ENCODE measurements around the gene CD34.

- TF ChIP-seq CTCF (IDR thresholded peaks at IDR 0.05; ENCODE audit: poor library complexity, severe bottlenecking) (no peak), EZH2 (IDR thresholded peaks at IDR 0.05; ENCODE audit: borderline replicate concordance, insufficient read depth, low read length, poor library complexity, severe bottlenecking) (no peak), POLR2AphosphoS5 (IDR thresholded peaks at IDR 0.05) (no peak)
Measured at GRCh38 chr1:207937204-207937603, 26.3 kb upstream of the CD34 start.

All from neural cell (in vitro differentiated cells).